Rectal smooth muscle tissue (tissue), 1 donor: Measurements from ENCODE around the gene ADAT2.
A peak's percentile ranks its signal among the peaks of the same experiment; 100 is the strongest.
"Not testable (repeated sequence)": the region's sequence is repeated elsewhere in the genome, so short reads cannot be mapped to it uniquely, and the experiment has no call there.

Experiments
- H3K27ac ChIP-seq: one replicate; pipeline ENCODE4 v1.7.0; 2013; ENCODE audit warnings: low read depth, low read length, inconsistent platforms
- H3K27me3 ChIP-seq: one replicate; pipeline ENCODE4 v1.7.0; 2013; ENCODE audit warnings: low read length; ENCODE audit not compliant: control insufficient read depth, insufficient read depth
- H3K36me3 ChIP-seq: one replicate; pipeline ENCODE4 v1.7.0; 2013; ENCODE audit warnings: low read length; ENCODE audit not compliant: control insufficient read depth, insufficient read depth
- H3K4me1 ChIP-seq: one replicate; pipeline ENCODE4 v1.7.0; 2013; ENCODE audit warnings: low read length; ENCODE audit not compliant: control insufficient read depth, insufficient read depth
- H3K4me3 ChIP-seq: one replicate; pipeline ENCODE4 v1.7.0; 2013; ENCODE audit warnings: low read length
- H3K9ac ChIP-seq: one replicate; pipeline ENCODE4 v1.7.0; 2013; ENCODE audit warnings: low read length

The ADAT2 gene

DNA sequence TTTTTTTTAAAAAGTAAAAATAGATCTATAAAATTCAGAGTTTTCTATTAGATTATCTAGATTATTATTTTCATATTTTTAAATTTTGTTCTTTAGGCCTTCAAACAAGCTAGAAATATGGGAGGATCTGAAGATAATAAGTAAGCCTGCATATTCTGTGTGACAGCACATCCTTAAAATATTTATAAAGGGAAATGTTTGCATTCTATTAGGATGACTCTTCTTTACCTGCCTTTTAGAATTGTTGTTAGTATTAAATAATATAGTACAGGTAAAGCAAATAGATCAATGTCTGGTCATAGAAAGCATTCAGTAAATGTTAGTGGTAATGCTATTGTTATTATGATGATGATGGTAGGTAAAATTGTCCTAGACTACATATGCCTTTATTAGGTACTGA, 17.5 kb upstream of the ADAT2 start:
- Histone ChIP-seq H3K27me3 (no peaks in the 10 kb centered on the region), H3K4me3 (no peak overlapping the region), H3K36me3 (no peaks in the 10 kb centered on the region), H3K4me1 (no peaks in the 10 kb centered on the region), H3K9ac (no peak overlapping the region), H3K27ac (no peak overlapping the region)

DNA sequence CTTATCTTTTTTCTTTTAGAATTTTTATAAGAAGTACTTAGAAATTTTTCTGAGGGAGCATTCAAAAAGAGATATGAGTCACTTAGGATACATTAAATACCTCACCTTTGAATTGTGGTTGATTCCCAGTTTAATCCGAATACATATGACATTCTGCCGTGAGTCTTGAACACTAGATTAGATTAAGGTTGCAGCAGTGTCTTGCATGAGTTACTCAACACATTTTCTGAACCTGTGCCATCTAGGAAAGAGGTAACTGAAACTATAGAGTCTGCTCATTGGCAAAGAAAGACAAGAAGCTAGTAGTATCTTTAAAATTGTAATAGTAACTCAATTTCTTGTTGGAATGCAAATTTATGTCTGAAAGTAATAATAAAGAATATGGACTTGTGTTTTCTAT, 15.1 kb upstream of the ADAT2 start:
- H3K27ac ChIP-seq = no peak overlapping the region
- H3K4me1 ChIP-seq = no peaks in the 10 kb centered on the region
- H3K27me3 ChIP-seq = no peaks in the 10 kb centered on the region
- no peak overlapping the region for H3K4me3 ChIP-seq
- no peak overlapping the region for H3K9ac ChIP-seq
- H3K36me3 ChIP-seq = peaks cover 2% of the 10 kb centered on the region

DNA sequence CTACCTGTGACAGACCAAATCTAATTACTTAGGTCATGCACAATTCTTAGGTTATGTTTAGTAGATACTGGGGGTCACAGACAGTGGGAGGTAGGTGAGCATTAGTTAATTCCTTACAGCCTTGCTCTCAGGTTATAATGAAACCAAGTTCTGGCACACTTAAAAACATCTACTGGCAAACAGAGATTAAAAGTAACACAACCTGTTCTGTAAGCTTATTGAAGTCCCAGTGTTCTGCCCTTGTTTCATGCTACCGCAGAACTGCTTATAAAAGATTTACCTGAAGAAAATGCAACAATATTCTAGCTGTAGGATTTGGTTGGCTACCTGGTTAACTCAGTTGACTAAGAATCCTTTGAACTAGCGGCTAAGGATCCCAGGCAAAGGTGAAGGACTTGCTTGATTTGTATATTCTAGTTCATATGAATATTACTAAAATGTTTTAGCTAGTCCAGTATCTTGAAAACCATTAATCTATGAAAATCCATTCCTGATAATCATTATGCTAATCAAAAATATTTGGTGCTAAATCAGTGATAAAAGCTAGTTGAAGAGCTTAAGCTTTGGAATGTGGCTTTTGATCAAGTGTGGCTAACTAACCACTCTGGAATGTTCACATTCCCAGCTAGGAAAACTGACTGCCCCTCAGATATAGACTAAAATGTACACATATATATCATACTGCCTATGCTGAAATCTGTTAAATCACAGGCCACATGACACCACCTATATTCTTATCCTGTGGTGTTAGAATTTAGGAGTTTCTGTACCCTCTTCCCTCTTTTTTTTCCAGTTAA, 7.3 kb upstream of the ADAT2 start:
- no peak overlapping the region for H3K4me3 ChIP-seq
- no peak overlapping the region for H3K9ac ChIP-seq
- H3K4me1 ChIP-seq = no peaks in the 10 kb centered on the region
- no peaks in the 10 kb centered on the region for H3K27me3 ChIP-seq
- H3K36me3 ChIP-seq = peaks cover 2% of the 10 kb centered on the region
- no peak overlapping the region for H3K27ac ChIP-seq

DNA sequence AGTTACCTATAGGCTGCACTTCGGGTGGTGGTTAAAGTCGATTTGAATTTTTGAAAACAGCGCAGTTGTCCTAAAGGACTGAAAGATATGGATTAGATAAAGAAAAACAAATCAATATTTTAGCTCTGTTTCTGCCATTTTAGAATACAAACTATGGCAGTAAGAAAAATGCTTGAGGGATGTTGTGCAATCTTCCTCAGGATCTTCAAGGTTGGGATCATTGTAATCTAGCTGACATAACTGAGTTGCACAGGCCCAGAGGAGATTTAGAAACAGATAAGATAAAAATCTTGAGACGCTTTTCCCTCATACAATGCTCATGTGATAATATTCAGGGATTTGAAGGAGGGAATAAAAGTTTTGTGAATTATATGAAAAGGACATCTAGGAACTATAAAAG, 1.0 kb upstream of the ADAT2 start:
- Histone ChIP-seq H3K27ac (no peak overlapping the region), H3K36me3 (no peaks in the 10 kb centered on the region), H3K9ac (peak overlapping the region; percentile 34), H3K4me1 (peaks cover 9% of the 10 kb centered on the region), H3K4me3 (peak overlapping the region; percentile 90), H3K27me3 (no peaks in the 10 kb centered on the region)

GRCh38 chr6:143449714-143450452, 612 bp downstream of the ADAT2 start:
- peak overlapping the region; percentile 90 for H3K4me3 ChIP-seq
- peaks cover 9% of the 10 kb centered on the region for H3K4me1 ChIP-seq
- no peaks in the 10 kb centered on the region for H3K36me3 ChIP-seq
- no peaks in the 10 kb centered on the region for H3K27me3 ChIP-seq
- peak overlapping the region; percentile 42 for H3K27ac ChIP-seq
- H3K9ac ChIP-seq = peak overlapping the region; percentile 88

- H3K4me1 ChIP-seq = peaks cover 9% of the 10 kb centered on the region
- peak overlapping the region; percentile 90 for H3K4me3 ChIP-seq
- H3K9ac ChIP-seq = no peak overlapping the region
- H3K36me3 ChIP-seq = no peaks in the 10 kb centered on the region
- no peaks in the 10 kb centered on the region for H3K27me3 ChIP-seq
- H3K27ac ChIP-seq = no peak overlapping the region
Observed at GRCh38 chr6:143449082-143449713, 1.3 kb downstream of the ADAT2 start.

GRCh38 chr6:143447865-143448264, 2.6 kb downstream of the ADAT2 start:
- not testable (repeated sequence) for H3K4me1 ChIP-seq, H3K9ac ChIP-seq, H3K27ac ChIP-seq, H3K4me3 ChIP-seq, H3K27me3 ChIP-seq, H3K36me3 ChIP-seq

- no peaks in the 10 kb centered on the region for H3K4me1 ChIP-seq
- no peak overlapping the region for H3K27ac ChIP-seq
- no peaks in the 10 kb centered on the region for H3K27me3 ChIP-seq
Observed at GRCh38 chr6:143443096-143443495, 7.4 kb downstream of the ADAT2 start.

DNA sequence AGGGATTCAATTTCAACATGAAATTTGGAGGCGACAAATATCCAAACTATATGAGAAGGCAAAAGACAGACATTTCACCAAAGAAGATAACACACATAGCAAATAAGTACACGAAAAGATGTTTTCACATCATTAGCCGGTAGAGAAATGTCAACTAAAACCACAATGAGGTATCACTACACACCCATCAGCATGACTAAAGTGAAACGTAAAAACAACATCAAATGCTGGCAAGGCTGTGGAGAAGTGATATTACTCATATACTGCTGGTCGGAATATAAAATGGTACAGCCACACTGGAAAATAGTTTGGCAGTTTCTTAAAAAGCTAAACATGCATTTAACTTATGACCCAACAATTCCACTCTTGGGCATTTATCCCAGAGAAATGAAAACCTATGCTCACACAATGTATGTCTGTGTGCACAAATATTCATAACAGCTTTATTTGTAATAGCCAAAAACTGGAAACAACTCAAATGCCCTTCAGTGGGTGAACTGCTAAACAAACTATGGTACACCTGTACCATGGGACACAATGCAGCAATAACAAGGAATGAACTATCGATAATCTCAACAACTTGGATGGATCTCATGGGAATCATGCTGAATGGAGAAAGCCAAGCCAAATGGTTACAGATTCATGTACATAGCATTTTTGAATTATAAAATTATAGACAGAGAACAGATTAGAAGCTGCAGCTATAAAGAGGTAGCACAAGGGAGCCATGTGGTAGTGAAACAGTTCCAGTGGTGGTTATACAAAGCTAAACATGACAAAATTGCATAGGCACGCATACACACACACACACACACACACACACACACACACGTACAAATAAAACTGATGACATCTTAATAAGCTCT, 8.6 kb downstream of the ADAT2 start:
- H3K36me3 ChIP-seq = no peaks in the 10 kb centered on the region
- no peak overlapping the region for H3K4me3 ChIP-seq
- no peaks in the 10 kb centered on the region for H3K27me3 ChIP-seq
- no peak overlapping the region for H3K27ac ChIP-seq
- H3K4me1 ChIP-seq = no peaks in the 10 kb centered on the region
- H3K9ac ChIP-seq = no peak overlapping the region

More at GRCh38 chr6:143443096-143443495, 7.4 kb downstream of the ADAT2 start:
- no peak overlapping the region for H3K9ac ChIP-seq
- H3K4me3 ChIP-seq = no peak overlapping the region
- H3K36me3 ChIP-seq = no peaks in the 10 kb centered on the region

DNA sequence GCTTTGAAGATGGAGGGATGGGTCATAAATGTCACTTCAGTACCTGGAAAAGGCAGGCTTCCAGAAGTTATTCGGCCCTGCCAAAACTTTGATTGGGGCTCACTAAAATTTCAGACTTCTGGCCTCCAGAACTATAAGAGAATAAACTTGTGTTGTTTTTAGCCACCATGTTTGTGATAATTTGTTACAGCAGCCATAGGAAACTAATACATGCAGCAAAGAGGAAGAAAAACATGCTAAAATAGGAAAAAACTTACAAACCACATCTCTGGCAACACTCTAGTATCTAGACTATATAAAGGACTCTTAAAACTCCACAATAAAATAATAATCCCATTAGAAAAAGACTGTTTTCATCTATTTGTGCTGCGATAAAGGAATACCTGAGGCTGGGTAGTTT, 9.5 kb downstream of the ADAT2 start:
- H3K9ac ChIP-seq = no peak overlapping the region
- no peaks in the 10 kb centered on the region for H3K27me3 ChIP-seq
- no peak overlapping the region for H3K27ac ChIP-seq
- H3K36me3 ChIP-seq = no peaks in the 10 kb centered on the region
- H3K4me1 ChIP-seq = no peaks in the 10 kb centered on the region
- H3K4me3 ChIP-seq = no peak overlapping the region

- H3K4me1 ChIP-seq = no peaks in the 10 kb centered on the region
- no peaks in the 10 kb centered on the region for H3K27me3 ChIP-seq
- H3K9ac ChIP-seq = no peak overlapping the region
- H3K36me3 ChIP-seq = no peaks in the 10 kb centered on the region
- H3K4me3 ChIP-seq = no peak overlapping the region
- no peak overlapping the region for H3K27ac ChIP-seq
Observed at GRCh38 chr6:143432588-143432987, 17.9 kb downstream of the ADAT2 start.

DNA sequence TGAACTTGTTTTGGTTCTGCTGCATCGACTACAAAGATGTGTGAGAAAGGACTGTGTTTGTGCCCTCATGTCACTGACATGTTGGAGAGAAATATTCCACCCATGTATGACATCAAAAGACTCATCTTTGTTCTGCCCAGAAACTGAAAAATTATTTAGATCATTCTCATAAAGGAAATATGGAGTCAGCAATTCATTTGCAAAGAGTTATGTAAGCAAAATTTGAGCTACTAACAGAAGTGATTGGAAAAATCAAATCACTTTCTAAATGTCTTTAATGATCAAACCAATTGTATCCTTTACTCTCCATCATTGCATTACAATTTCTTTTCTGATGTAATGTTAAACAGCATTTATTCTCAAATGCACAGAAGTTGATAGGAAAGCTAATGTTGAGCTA, 19.3 kb downstream of the ADAT2 start:
- H3K27ac ChIP-seq = no peak overlapping the region

More for the DNA sequence above, 19.3 kb downstream of the ADAT2 start:
- H3K27me3 ChIP-seq = no peaks in the 10 kb centered on the region
- no peak overlapping the region for H3K4me3 ChIP-seq
- no peaks in the 10 kb centered on the region for H3K36me3 ChIP-seq
- no peaks in the 10 kb centered on the region for H3K4me1 ChIP-seq
- no peak overlapping the region for H3K9ac ChIP-seq
